SK-N-SH (cell line): ENCODE results near the gene ABCC5. TPM values are rescaled to one million over a fixed set of nuclear protein-coding genes. Genes with fewer than 3 reads are reported as not detected.

Source experiments
- CTCF ChIA-PET: fragments of 300-600, 350-600 bp; formaldehyde crosslinking; extraction: SDS; loops from one replicate; lab custom pipeline; 2021; lab: Yijun Ruan, JAX
- POLR2A ChIA-PET: fragments of 350-600 bp; sonication (Branson Sonifier 250); formaldehyde crosslinking; extraction: SDS; loops from one replicate; lab custom pipeline; 2020; ENCODE audit warnings: antibody characterized with exemption, inconsistent platforms; lab: Yijun Ruan, JAX
- DNase-seq: peaks from one replicate; pipeline ENCODE4 v3.0.0; 2012
- H2AFZ ChIP-seq: fragments of 200-600 bp; sonication (generic); 2 replicates; pipeline ENCODE4 v1.8.1; 2016; ENCODE audit warnings: antibody characterized with exemption, mild to moderate bottlenecking, low read depth
- H3F3A ChIP-seq: fragments of 200-600 bp; sonication (generic); replicated peaks from 2 replicates; pipeline ENCODE3; 2016; ENCODE audit warnings: antibody characterized with exemption, mild to moderate bottlenecking; ENCODE audit not compliant: insufficient read depth
- H3K27ac ChIP-seq, 2 experiments: fragments of 200-500 bp in 1 of 2; fragments of 200-600 bp in 1 of 2; sonication (Bioruptor generic) in 1 of 2; sonication (generic), shearing (Covaris generic) in 1 of 2; 2 replicates each; pipeline versions ENCODE4 v1.5.1 to v1.6.1; 2014 to 2016; ENCODE audit warnings: low read depth in 2 of 2, inconsistent platforms in 1 of 2, low read length in 1 of 2, mild to moderate bottlenecking in 1 of 2, mixed read lengths in 1 of 2
- H3K27me3 ChIP-seq: fragments of 200-600 bp; sonication (generic), shearing (Covaris generic); 2 replicates; pipeline ENCODE4 v1.6.1; 2016; ENCODE audit warnings: mixed run types; ENCODE audit not compliant: insufficient read depth
- H3K36me3 ChIP-seq, 2 experiments: fragments of 200-500 bp in 1 of 2; fragments of 200-600 bp in 1 of 2; sonication (Bioruptor generic) in 1 of 2; sonication (generic) in 1 of 2; replicated peaks in 1 of 2; 2 replicates each; pipeline versions ENCODE3 to v1.5.1; 2014 to 2016; ENCODE audit warnings: low read length in 1 of 2, mild to moderate bottlenecking in 1 of 2; ENCODE audit not compliant: insufficient read depth in 2 of 2, control insufficient read depth in 1 of 2
- H3K4me1 ChIP-seq, 2 experiments: fragments of 200-500 bp in 1 of 2; fragments of 200-600 bp in 1 of 2; sonication (Bioruptor generic) in 1 of 2; sonication (generic), shearing (Covaris generic) in 1 of 2; 2 replicates each; pipeline versions ENCODE4 v1.5.1 to v1.6.1; 2014 to 2016; ENCODE audit warnings: low read depth in 1 of 2, low read length in 1 of 2, mixed run types in 1 of 2; ENCODE audit not compliant: insufficient read depth in 2 of 2, control insufficient read depth in 1 of 2
- H3K4me2 ChIP-seq: fragments of 200-600 bp; sonication (generic), shearing (Covaris generic); 2 replicates; pipeline ENCODE4 v1.6.1; 2017; ENCODE audit warnings: mixed run types
- H3K4me3 ChIP-seq, 2 experiments: fragments of 200-500 bp in 1 of 2; fragments of 200-600 bp in 1 of 2; sonication (Bioruptor generic) in 1 of 2; sonication (generic), shearing (Covaris generic) in 1 of 2; 2 replicates each; pipeline versions ENCODE4 v1.5.1 to v1.8.1; 2014 to 2016; ENCODE audit warnings: low read depth in 2 of 2, inconsistent platforms in 1 of 2, low read length in 1 of 2, mild to moderate bottlenecking in 1 of 2, mixed read lengths in 1 of 2, moderate library complexity in 1 of 2
- H3K79me2 ChIP-seq: fragments of 200-600 bp; sonication (generic); 2 replicates; pipeline ENCODE4 v1.8.1; 2017; ENCODE audit warnings: mild to moderate bottlenecking; ENCODE audit not compliant: insufficient read depth
- H3K9ac ChIP-seq: fragments of 200-600 bp; sonication (generic); 2 replicates; pipeline ENCODE4 v1.6.1; 2017; ENCODE audit warnings: mixed run types
- H3K9me2 ChIP-seq: fragments of 200-600 bp; sonication (generic); 2 replicates; pipeline ENCODE4 v1.6.1; 2017; ENCODE audit warnings: mixed run types
- H3K9me3 ChIP-seq: fragments of 200-600 bp; sonication (generic); 2 replicates; pipeline ENCODE4 v1.6.1; 2017; ENCODE audit warnings: mixed run types, mild to moderate bottlenecking, moderate library complexity
- H4K20me1 ChIP-seq: fragments of 200-600 bp; sonication (generic); 2 replicates; pipeline ENCODE4 v1.6.1; 2017; ENCODE audit warnings: mild to moderate bottlenecking, mixed run types; ENCODE audit not compliant: insufficient read depth
- CHD2 ChIP-seq: fragments of 150-350 bp; IDR thresholded peaks from 2 replicates; pipeline ENCODE4 v1.6.1; 2018; ENCODE audit warnings: low read length; ENCODE audit not compliant: partially characterized antibody
- EP300 ChIP-seq, 2 experiments: IDR thresholded peaks; 2 replicates each; pipeline versions ENCODE4 v1.4.0 to v1.6.1; 2012; ENCODE audit warnings: borderline replicate concordance in 1 of 2, low read depth in 1 of 2, low read length in 1 of 2
- MAX ChIP-seq: IDR thresholded peaks from 2 replicates; pipeline ENCODE4 v1.4.0; 2012; ENCODE audit warnings: low read depth
- RCOR1 ChIP-seq: fragments of 150-350 bp; IDR thresholded peaks from 2 replicates; pipeline ENCODE4 v1.6.1; 2017; ENCODE audit warnings: antibody characterized with exemption, low read length
- TAF1 ChIP-seq: IDR thresholded peaks from 2 replicates; pipeline ENCODE4 v1.6.1; 2012; ENCODE audit warnings: low read depth, mild to moderate bottlenecking, low read length, moderate library complexity, borderline replicate concordance
- TEAD4 ChIP-seq: IDR thresholded peaks from 2 replicates; pipeline ENCODE4 v1.4.0; 2012; ENCODE audit warnings: mild to moderate bottlenecking, borderline replicate concordance; ENCODE audit not compliant: insufficient read depth
- ZBTB33 ChIP-seq: IDR thresholded peaks from 2 replicates; pipeline ENCODE4 v1.4.0; 2012; ENCODE audit warnings: low read depth, borderline replicate concordance
- WGBS: methylation state at CpG from one replicate; pipeline ENCODE4 v1.1.6; 2017; ENCODE audit warnings: low lambda C conversion rate; 5-methylcytosine and 5-hydroxymethylcytosine counted together
- polyA plus RNA-seq, 3 experiments: library from polyadenylated mRNA; depleted of rRNA; stranded (reverse); fragments of >200 nt; gene quantifications; 2 replicates each; pipeline ENCODE4 v1.2.3, GENCODE V29; 2012

ABCC5 gene
- polyA plus RNA-seq, 1 of the 3 experiments (the other 2 are of a cell fraction): 25.9 TPM

GRCh38 chr3:183875411-183875810 lies 142.3 kb downstream of the ABCC5 start (continued):
- no peak for TF ChIP-seq ZBTB33

- Histone ChIP-seq H4K20me1 (peaks cover 79% of the 10 kb centered on the region), H3K4me3 (no peak overlapping the region), H3K27me3 (no peaks in the 10 kb centered on the region), H3K9ac (no peak overlapping the region), H3F3A (no peaks in the 10 kb centered on the region), H3K4me2 (no peak overlapping the region), H3K4me1 (no peaks in the 10 kb centered on the region), H3K79me2 (peaks cover 99% of the 10 kb centered on the region), H3K36me3 (peaks cover 2 to 5% of the 10 kb centered on the region in 2 experiments), H3K27ac (no peak overlapping the region), H2AFZ (no peak overlapping the region), H3K9me3 (no peaks in the 10 kb centered on the region), H3K9me2 (no peaks in the 10 kb centered on the region)
- 82% methylated on average over 3 of the region's 3 CpGs for WGBS
- ChIA-PET CTCF (interaction anchor here (3.5 kb wide), 1 partner anchor 11 kb away, joined by 14 read pairs; the partner anchor contains the start of gene PARL), POLR2A (no interaction called here)
- DNase-seq: no peak
- TF ChIP-seq CHD2 (no peak), MAX (no peak), TEAD4 (no peak), RCOR1 (no peak)
Measured at GRCh38 chr3:183873914-183874313, 143.8 kb downstream of the ABCC5 start.

GRCh38 chr3:183871541-183871940 lies 146.1 kb downstream of the ABCC5 start:
- CTCF ChIA-PET: interaction anchor here (0.6 to 1.5 kb wide), 2 partner anchors 13 to 17 kb away, joined by 3 to 8 read pairs; partner anchors contain the start of gene PARL
- TF ChIP-seq CHD2 (no peak), TAF1 (no peak), EP300 (IDR thresholded peaks at IDR 0.05; ENCODE audit: borderline replicate concordance in 1 of 2, low read depth in 1 of 2, low read length in 1 of 2) (no peak), TEAD4 (no peak)
- Histone ChIP-seq H3K4me3 (no peak overlapping the region), H3F3A (no peaks in the 10 kb centered on the region), H3K9ac (no peak overlapping the region), H3K9me2 (no peaks in the 10 kb centered on the region), H3K4me1 (no peaks in the 10 kb centered on the region), H4K20me1 (peaks cover 69% of the 10 kb centered on the region), H3K27me3 (no peaks in the 10 kb centered on the region), H2AFZ (no peak overlapping the region), H3K9me3 (no peaks in the 10 kb centered on the region), H3K27ac (no peak overlapping the region), H3K4me2 (no peak overlapping the region), H3K36me3 (peaks cover 6 to 16% of the 10 kb centered on the region in 2 experiments), H3K79me2 (peaks cover 87% of the 10 kb centered on the region)
- WGBS: 93% methylated on average over 2 of the region's 2 CpGs
- POLR2A ChIA-PET: no interaction called here
- no peak for DNase-seq
